Activated B cell treated with CpG ODN at 0.5 μM for 24 hours (primary cell): ENCODE data around the gene CGRRF1. TPM values are rescaled to one million over a fixed set of nuclear protein-coding genes. Genes with fewer than 3 reads are reported as not detected.
A peak's percentile ranks its signal among the peaks of the same experiment; 100 is the strongest.

ENCODE experiments used
- ATAC-seq: fragments of 200-7000 bp; cut with Tn5 transposase; one replicate; pipeline ENCODE4 v1.10.0; 2021; ENCODE audit warnings: low read depth, mild to moderate bottlenecking, moderate library complexity
- CTCF ChIA-PET: fragments of 350-600 bp; sonication (Branson Sonifier 250); formaldehyde crosslinking; loops from one replicate; lab custom pipeline; 2021; ENCODE audit warnings: antibody characterized with exemption; lab: Charles Lee
- POLR2A ChIA-PET: fragments of 350-600 bp; sonication (Branson Sonifier 250); formaldehyde crosslinking; loops from one replicate; lab custom pipeline; 2021; ENCODE audit warnings: antibody characterized with exemption; lab: Charles Lee
- DNase-seq: peaks from one replicate; pipeline ENCODE4 v3.0.0; 2022
- H3K27ac Mint-ChIP-seq: one replicate; pipeline ENCODE4 v1.8.0; 2020; ENCODE audit warnings: mixed read lengths
- H3K27me3 Mint-ChIP-seq: one replicate; pipeline ENCODE4 v1.8.0; 2021; ENCODE audit warnings: mixed read lengths
- H3K36me3 Mint-ChIP-seq: one replicate; pipeline ENCODE4 v1.8.0; 2021; ENCODE audit warnings: low read depth, mixed read lengths
- H3K4me1 Mint-ChIP-seq: one replicate; pipeline ENCODE4 v1.8.0; 2021; ENCODE audit warnings: mixed read lengths
- H3K4me3 Mint-ChIP-seq: one replicate; pipeline ENCODE4 v1.8.0; 2020; ENCODE audit warnings: mild to moderate bottlenecking, mixed read lengths
- H3K9me3 Mint-ChIP-seq: one replicate; pipeline ENCODE4 v1.8.0; 2020; ENCODE audit warnings: mixed read lengths
- CTCF ChIP-seq: fragments of 200-600 bp; IDR thresholded peaks from one replicate; pipeline ENCODE4 v1.8.0; 2022; ENCODE audit warnings: antibody characterized with exemption, mild to moderate bottlenecking
- intact Hi-C: fragments of 100-400 bp; cut with micrococcal nuclease; formaldehyde crosslinking; loops from one replicate; pipeline ENCODE4 v1.15.1; 2024
- total RNA-seq: library from RNA; stranded (reverse); gene quantifications from 2 replicates; pipeline ENCODE4 v1.2.3, GENCODE V29; 2022

The CGRRF1 gene
- total RNA-seq, 1 donor from 2014 or later, result 11.9 TPM

DNA sequence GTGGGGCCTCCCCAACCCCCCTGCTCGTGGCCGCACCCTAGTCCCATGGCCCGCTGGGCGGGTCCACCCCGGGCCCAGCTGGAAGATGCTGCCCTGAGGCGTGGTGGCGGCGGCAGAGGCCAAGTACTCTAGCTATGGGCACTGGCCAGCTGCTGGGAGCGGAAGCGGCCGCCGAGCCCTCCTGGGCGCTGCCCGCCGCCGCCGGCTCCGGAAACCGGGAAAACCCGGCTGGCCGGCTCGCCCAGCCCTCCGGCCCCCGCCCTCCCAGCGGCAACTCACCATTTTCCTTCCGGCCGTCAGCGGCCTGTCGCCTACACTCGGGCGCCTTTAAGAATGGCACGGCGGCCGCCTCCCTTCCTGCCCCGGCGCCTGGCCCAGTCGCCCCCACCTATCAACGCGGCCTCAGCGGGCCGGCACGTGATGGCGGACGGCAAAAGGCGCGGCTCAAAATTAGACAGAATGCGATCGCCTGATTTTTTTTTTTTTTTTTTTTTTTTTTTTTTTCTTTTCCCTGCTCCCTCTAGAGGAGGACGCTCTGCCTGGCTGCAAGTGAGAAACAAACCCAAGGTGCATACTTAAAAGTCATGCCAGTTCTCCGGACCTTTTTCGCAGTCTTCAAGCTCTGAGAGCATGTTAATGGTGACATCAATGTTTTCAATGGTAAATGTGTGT, 20.9 kb upstream of the CGRRF1 start, which contains the start of gene GMFB:
Gene GMFB, minus strand, starts transcription at position 335 of the 672 bp plus-strand sequence. Its CDS starts 53 bp downstream, at position 282.
- H3K4me1 Mint-ChIP-seq, result peaks cover 66% of the 10 kb centered on the region
- intact Hi-C loops, result loop anchor here (1.0 to 10.0 kb wide), 7 partner anchors 21 to 1934 kb away; partner anchors contain the start of genes CDKN3, CGRRF1, CNIH1 and GPR137C
- no peaks in the 10 kb centered on the region for H3K9me3 Mint-ChIP-seq
- TF ChIP-seq CTCF, result no peak
- ATAC-seq (peak; percentile 96), DNase-seq (peak; percentile 80)
- H3K4me3 Mint-ChIP-seq, result peak within 1 kb of the TSS; percentile 94
- H3K27me3 Mint-ChIP-seq, result no peaks in the 10 kb centered on the region
- ChIA-PET CTCF (interaction anchor here (1.1 to 1.8 kb wide), 2 partner anchors 21 to 285 kb away, joined by 3 to 7 read pairs; partner anchors contain the start of gene CGRRF1), POLR2A (interaction anchor here (0.5 to 3.6 kb wide), 13 partner anchors 17 to 1324 kb away, joined by 3 to 37 read pairs (median 5); partner anchors contain the start of genes CGRRF1, CNIH1, SOCS4 and WDHD1)
- H3K36me3 Mint-ChIP-seq, result peaks cover 12% of the 10 kb centered on the region
- peak within 1 kb of the TSS; percentile 94 for H3K27ac Mint-ChIP-seq

GRCh38 chr14:54489318-54489683, 20.4 kb upstream of the CGRRF1 start:
- POLR2A ChIA-PET, result interaction anchor here (0.7 to 3.6 kb wide), 7 partner anchors 18 to 937 kb away, joined by 3 to 37 read pairs (median 8); partner anchors contain the start of gene CGRRF1
- Mint-ChIP-seq H3K27me3 (no peaks in the 10 kb centered on the region), H3K4me3 (peak overlapping the region; percentile 94), H3K9me3 (no peaks in the 10 kb centered on the region), H3K4me1 (peaks cover 62% of the 10 kb centered on the region), H3K36me3 (peaks cover 12% of the 10 kb centered on the region), H3K27ac (peak overlapping the region; percentile 94)
- no peak for TF ChIP-seq CTCF
- DNase-seq, result no peak
- intact Hi-C loops, result loop anchor here (1.0 to 10.0 kb wide), 6 partner anchors 20 to 1934 kb away; partner anchors contain the start of genes CDKN3, CGRRF1, GPR137C and MAPK1IP1L
- no peak for ATAC-seq
- CTCF ChIA-PET, result interaction anchor here (1.8 kb wide), 1 partner anchor 20 kb away, joined by 7 read pairs; the partner anchor contains the start of gene CGRRF1

- peaks cover 12% of the 10 kb centered on the region for H3K36me3 Mint-ChIP-seq
- intact Hi-C loops, result loop anchor here (1.0 to 10.0 kb wide), 6 partner anchors 19 to 1935 kb away; partner anchors contain the start of genes CDKN3, CGRRF1, GPR137C and MAPK1IP1L
- H3K4me3 Mint-ChIP-seq, result peak overlapping the region; percentile 94
- no peaks in the 10 kb centered on the region for H3K27me3 Mint-ChIP-seq
- ATAC-seq (no peak), DNase-seq (no peak)
- CTCF ChIA-PET, result no interaction called here
- H3K9me3 Mint-ChIP-seq, result no peaks in the 10 kb centered on the region
- TF ChIP-seq CTCF, result no peak
- POLR2A ChIA-PET, result interaction anchor here (0.6 to 3.6 kb wide), 4 partner anchors 17 to 873 kb away, joined by 3 to 37 read pairs (median 6); partner anchors contain the start of gene CGRRF1
- H3K4me1 Mint-ChIP-seq, result peaks cover 56% of the 10 kb centered on the region
- H3K27ac Mint-ChIP-seq, result peak overlapping the region; percentile 94
These were observed 19.8 kb upstream of the CGRRF1 start for GRCh38 chr14:54489731-54490444.

GRCh38 chr14:54490445-54491175, 19.1 kb upstream of the CGRRF1 start:
- H3K4me1 Mint-ChIP-seq, result peaks cover 49% of the 10 kb centered on the region
- TF ChIP-seq CTCF, result no peak
- H3K36me3 Mint-ChIP-seq, result peaks cover 12% of the 10 kb centered on the region
- H3K4me3 Mint-ChIP-seq, result peak overlapping the region; percentile 6
- H3K27ac Mint-ChIP-seq, result peak overlapping the region; percentile 94
- ChIA-PET CTCF (no interaction called here), POLR2A (interaction anchor here (0.6 to 3.6 kb wide), 2 partner anchors 19 to 874 kb away, joined by 4 to 37 read pairs; partner anchors contain the start of gene CGRRF1)
- ATAC-seq (no peak), DNase-seq (no peak)
- intact Hi-C loops, result no loop called here
- no peaks in the 10 kb centered on the region for H3K9me3 Mint-ChIP-seq
- no peaks in the 10 kb centered on the region for H3K27me3 Mint-ChIP-seq
